Activated CD4-positive, alpha-beta T cell treated with anti-CD3 and anti-CD28 coated beads, Interleukin-2, Interleukin-6, amounts not matched to agents 100 ng/mL and 50 ng/mL, durations not matched to agents 16 hours and 8 hours (primary cell): ENCODE measurements around the gene GCLC.
"Not testable (repeated sequence)": the region's sequence is repeated elsewhere in the genome, so short reads cannot be mapped to it uniquely, and the experiment has no call there.

Source experiments
- DNase-seq: peaks from one replicate; pipeline ENCODE4 v3.0.0-alpha.2; 2020

GCLC gene

GRCh38 chr6:53556986-53557715, 12.2 kb upstream of the GCLC start:
- no peak for DNase-seq

GRCh38 chr6:53553600-53553999, 8.7 kb upstream of the GCLC start:
- not testable (repeated sequence) for DNase-seq

GRCh38 chr6:53551681-53552080, 6.8 kb upstream of the GCLC start:
- DNase-seq, result not testable (repeated sequence)

GRCh38 chr6:53547811-53548496, 3.1 kb upstream of the GCLC start:
- peak; percentile 97 for DNase-seq

- DNase-seq, result no peak
Observed at GRCh38 chr6:53547166-53547810, 2.4 kb upstream of the GCLC start.

GRCh38 chr6:53546281-53546680, 1.4 kb upstream of the GCLC start:
- DNase-seq, result no peak

- no peak for DNase-seq
Observed at GRCh38 chr6:53544217-53544469, 758 bp downstream of the GCLC start.

- DNase-seq, result no peak
Observed at GRCh38 chr6:53543359-53544216, 1.3 kb downstream of the GCLC start.

GRCh38 chr6:53541900-53542299, 3.0 kb downstream of the GCLC start:
- DNase-seq, result no peak

GRCh38 chr6:53540129-53540692, 4.7 kb downstream of the GCLC start:
- DNase-seq, result no peak

GRCh38 chr6:53539561-53539960, 5.3 kb downstream of the GCLC start:
- DNase-seq, result no peak

GRCh38 chr6:53536561-53536960, 8.3 kb downstream of the GCLC start:
- no peak for DNase-seq

GRCh38 chr6:53532942-53533341, 12.0 kb downstream of the GCLC start:
- no peak for DNase-seq

- DNase-seq, result no peak
Observed at GRCh38 chr6:53532061-53532797, 12.7 kb downstream of the GCLC start.

GRCh38 chr6:53530780-53531386, 14.0 kb downstream of the GCLC start:
- DNase-seq, result no peak

- no peak for DNase-seq
Observed at GRCh38 chr6:53530346-53530745, 14.6 kb downstream of the GCLC start.

- DNase-seq, result peak; percentile 18
Observed at GRCh38 chr6:53529324-53530036, 15.4 kb downstream of the GCLC start.

GRCh38 chr6:53528107-53528506, 16.8 kb downstream of the GCLC start:
- no peak for DNase-seq

- DNase-seq, result no peak
Observed at GRCh38 chr6:53527249-53527765, 17.6 kb downstream of the GCLC start.

- no peak for DNase-seq
Observed at GRCh38 chr6:53526000-53526399, 18.9 kb downstream of the GCLC start.

GRCh38 chr6:53524455-53524815, 20.5 kb downstream of the GCLC start:
- DNase-seq, result no peak
